NCI-H526 treated with DMSO at 0.1 percent for 48 hours (cell line): ENCODE measurements around the gene PIBF1.
"Not testable (repeated sequence)": the region's sequence is repeated elsewhere in the genome, so short reads cannot be mapped to it uniquely, and the experiment has no call there.

Experiments used
- DNase-seq: peaks from one replicate; lab custom pipeline; 2025; lab: John Stamatoyannopoulos, UW

PIBF1 gene

DNA sequence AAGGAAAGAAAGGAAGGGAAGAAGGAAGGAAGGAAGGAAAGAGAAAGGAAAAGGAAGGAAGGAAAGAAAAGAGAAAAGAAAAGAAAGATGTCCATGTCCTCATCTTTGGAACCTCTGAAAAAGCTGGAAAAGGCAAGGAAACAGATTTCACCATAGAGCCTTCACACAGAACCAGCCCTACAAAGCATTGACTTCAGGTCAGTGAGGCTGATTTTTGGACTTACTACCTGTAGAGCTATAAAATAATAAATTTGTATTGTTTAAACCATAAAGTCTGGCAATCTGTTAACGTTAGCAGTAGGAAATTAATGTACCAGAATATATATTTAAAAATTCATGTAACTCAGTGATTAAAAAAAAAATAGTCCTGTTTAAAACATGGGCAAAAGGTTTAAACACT, 130.0 kb downstream of the PIBF1 start:
- DNase-seq = no peak

GRCh38 chr13:72920097-72920496, 138.2 kb downstream of the PIBF1 start:
- no peak for DNase-seq

DNA sequence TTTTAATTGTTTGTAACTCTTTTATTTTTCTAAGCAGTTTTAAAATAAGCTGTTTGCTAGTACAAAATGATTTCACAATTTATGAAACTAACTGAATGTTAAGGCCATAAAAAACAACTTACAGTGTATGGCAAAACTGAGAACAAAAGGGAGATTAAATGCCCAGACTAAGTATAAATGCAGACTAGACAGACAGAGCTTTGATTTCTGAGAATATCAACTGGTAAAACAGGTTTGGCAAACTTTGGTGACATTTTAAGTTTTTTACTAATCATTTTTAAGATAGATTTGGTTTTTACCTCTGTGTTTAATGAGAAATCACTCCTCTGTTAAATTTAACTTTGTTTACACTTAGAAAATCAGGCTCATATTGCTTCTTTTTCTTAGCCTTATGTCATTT, 149.4 kb downstream of the PIBF1 start:
- no peak for DNase-seq

- DNase-seq = no peak
These were observed 150.3 kb downstream of the PIBF1 start for GRCh38 chr13:72932250-72932649.

DNA sequence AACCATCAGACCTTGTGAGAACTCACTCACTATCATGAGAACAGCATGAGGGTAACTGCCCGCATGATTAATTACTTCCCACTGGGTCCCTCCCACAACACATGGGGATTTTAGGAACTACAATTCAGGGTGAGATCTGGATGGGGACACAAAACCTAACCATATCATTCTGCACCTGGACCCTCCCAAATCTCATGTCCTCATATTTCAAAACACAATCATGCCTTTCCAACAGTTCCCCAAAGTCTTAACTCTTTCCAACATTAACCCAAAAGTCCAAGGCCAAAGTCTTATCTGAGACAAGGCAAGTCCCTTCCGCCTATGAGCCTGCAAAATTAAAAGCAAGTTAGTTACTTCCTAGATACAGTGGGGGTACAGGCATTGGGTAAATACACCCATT, 164.3 kb downstream of the PIBF1 start:
- not testable (repeated sequence) for DNase-seq

DNA sequence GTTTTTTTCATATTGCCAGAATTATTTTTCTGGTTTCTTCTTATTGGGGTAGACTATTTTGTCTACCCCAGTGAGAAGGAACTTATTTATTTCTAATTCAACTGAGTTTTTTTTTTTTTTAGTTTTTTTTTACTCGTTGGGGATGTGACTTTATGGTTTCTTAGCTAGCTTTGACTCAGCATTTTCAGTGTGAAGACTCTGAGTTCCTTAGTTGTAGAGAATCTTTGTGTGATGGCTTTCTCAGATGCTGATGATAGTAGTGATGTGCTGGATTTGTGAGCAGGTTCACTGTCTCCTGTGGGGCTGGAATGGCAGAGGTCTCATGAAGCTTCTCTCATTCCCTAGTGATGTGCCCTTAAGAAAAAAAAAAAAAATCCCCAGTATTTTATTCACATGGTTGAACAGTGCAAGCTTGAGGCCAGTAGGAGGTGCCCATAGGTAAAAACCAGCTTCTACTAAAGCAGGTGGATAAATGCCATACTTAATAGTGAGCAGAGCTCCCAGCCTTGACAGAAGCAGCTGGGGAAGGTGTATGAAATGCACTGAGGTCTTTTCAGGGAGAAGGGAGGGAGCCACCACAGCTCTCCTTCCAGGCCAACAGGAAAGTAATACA, 170.7 kb downstream of the PIBF1 start:
- DNase-seq = peak; percentile 35

DNA sequence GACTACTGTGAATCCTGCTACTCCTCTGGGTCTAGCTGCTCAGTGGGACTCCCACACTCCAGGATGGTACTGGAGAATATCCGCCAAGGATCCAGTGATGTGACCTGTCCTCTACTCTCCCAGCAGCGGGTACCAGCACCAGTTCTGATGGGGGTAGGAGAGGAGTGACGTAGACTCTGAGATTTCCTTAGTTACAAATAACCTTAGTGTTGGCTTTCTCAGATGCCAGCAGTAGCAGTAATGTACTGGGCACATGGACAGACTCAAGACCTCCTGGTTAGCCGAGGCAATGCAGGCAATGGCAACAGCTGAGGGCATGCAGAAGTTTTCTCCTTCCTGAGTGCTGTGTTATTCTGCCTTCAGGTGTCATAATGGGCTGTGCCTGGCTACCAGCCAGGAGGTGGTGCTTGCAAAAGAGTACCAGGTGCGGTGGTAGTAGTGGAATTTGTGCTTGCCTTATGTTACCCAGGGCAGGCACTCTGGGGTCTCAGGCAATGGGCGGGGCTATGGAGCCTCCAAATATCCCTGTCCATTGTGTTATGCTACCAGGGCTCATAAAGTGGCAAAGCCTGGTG, 171.5 kb downstream of the PIBF1 start:
- DNase-seq = no peak

DNA sequence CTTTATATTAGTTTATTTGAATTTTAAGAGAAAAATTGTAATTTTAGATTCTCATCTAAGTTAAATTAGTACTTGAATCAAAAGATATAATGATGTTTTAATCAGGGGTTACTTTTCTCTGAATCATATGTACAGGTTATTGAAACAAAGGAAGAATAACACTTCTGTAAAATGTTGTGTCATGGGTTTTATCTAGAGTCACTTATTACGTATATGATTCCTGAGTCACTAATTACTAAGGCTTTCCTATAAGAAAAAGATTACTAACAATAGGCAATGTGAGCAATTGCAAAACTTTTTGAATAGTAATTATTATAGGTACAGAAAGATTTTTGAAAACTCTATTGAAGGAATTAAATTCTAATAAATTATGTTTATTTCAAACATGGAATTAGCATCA, 177.7 kb downstream of the PIBF1 start:
- DNase-seq = no peak

GRCh38 chr13:72960114-72960513, 178.2 kb downstream of the PIBF1 start:
- no peak for DNase-seq

DNA sequence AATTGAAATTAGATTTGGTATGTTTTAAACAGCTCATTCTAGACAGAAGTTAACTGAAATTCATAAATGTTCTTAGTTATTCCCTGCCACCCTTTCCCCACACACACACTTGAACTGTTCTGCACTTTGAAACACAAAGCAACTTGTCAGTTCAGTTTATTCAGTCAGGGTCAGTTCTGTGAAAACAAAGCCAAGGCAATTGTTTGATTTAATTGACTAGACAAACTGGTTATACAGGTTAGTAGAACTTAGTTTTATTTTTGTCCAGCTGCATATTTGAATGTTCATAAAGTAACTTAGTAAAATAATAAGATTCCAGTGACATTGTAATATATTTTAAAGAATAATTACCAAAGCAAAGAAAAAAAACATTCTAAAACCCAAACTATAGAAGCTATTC, 178.6 kb downstream of the PIBF1 start:
- peak; percentile 98 for DNase-seq

- no peak for DNase-seq
These were observed 181.8 kb downstream of the PIBF1 start for GRCh38 chr13:72963762-72964161.

DNA sequence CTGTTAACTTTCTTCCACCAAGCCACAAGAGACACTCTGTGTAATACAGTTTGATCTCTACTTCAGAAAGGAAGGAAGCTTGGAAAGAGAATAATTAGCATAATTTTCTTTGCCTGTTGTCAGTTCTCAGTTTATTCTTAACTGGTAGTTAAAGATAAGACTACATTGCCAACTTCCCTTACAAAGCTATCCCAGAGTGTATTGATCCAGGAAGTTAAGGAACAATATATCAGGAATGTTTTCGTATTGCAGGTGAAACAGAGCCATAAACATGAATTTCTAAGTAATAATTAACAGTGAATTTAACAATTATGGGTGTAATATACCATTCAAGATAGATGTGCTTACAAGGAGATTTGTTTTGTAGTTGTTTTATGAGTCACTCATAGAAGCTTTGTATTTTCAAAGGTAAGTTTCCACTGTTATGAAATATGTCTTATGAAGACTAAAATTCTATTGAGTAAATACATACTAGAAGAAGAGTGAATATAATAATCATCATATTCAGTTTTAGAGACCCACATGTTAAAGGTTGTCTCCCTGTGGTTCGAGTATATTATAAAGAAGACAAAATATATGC, 188.5 kb downstream of the PIBF1 start:
- no peak for DNase-seq

DNA sequence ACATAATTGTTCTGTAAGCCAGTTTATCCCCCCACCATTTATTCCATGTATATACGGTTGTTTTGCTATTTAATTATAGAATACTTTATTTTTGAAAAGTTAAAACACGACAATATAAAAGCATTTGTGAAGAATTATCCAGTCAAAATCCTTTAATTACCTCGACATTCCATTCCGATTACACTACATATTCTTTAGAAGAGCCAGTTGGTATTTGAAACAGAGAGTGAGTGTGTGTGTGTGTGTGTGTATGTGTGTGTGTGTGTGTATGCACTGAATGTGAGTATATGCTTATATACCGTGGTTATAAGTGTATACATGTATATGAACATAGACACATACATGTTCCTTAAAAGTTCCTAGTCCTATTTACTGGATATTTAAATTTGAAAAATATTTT, 189.0 kb downstream of the PIBF1 start:
- no peak for DNase-seq

DNA sequence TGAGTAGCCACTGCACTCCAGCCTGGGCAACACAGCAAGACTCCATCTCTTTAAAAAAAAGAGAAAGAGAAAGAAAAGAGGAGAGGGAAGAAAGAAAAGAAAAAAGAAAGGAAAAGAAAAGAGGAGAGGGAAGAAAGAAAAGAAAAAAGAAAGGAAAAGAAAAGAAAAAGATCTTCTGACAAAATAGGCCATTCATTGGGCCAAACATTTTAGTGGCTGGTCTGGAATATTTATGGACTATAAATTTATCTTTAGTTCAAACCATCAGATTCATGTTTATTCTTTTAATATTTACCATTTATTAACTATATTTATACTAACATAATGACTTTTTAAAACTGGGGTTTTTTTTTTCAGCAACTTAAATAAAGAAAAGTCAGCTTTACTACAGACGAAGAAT, 191.3 kb downstream of the PIBF1 start:
- no peak for DNase-seq

DNA sequence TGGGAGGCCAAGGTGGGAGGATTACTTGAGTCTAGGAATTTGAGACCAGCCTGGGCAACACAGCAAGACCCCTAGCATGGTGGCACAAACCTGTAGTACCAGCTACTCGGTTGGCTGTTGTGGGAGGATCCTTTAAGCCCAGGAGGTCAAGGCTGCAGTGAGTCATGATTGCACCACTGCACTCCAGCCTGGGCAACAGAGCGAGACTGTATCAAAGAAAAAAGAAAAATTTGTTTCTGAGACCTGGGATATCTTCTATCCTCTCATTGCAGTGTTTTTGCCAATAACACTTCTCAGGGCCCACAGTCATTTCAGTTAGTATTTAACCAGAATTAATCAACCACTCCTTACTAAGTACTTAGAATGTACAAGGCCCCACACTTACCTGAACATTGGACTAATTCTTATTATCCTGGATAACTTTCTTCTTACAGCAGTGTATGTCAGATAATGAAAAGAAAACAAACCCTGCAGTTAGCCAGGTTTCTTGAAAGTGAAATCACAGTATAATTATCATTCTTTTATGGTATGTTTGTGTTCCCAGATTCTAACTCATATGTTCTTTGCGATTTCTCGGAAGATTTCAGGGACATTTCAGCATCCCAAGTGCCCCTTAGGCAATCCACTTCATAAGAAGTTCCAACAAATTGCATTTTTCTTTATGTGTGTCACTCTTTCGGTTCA, 201.3 kb downstream of the PIBF1 start:
- DNase-seq = no peak

GRCh38 chr13:72985610-72986009, 203.7 kb downstream of the PIBF1 start:
- DNase-seq = no peak

GRCh38 chr13:72986197-72986596, 204.3 kb downstream of the PIBF1 start:
- no peak for DNase-seq

DNA sequence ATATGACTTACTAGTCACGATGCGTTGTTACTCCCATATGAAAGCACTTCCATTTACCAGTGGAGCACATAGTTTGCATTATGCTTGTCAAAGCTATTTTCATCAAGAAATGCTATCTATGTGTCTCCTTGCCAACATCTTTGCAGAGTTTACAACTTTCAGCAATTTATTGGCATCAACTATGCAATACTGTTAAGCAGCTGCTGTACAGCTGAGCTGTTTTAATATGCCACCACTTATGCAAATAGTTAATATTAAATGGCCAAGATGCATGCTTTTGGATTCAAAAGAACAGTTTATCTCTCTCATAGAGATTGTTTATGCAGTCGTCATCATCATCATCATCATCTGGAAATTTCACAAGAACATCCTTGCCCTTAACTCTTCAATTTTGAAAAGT, 209.0 kb downstream of the PIBF1 start:
- DNase-seq = no peak

DNA sequence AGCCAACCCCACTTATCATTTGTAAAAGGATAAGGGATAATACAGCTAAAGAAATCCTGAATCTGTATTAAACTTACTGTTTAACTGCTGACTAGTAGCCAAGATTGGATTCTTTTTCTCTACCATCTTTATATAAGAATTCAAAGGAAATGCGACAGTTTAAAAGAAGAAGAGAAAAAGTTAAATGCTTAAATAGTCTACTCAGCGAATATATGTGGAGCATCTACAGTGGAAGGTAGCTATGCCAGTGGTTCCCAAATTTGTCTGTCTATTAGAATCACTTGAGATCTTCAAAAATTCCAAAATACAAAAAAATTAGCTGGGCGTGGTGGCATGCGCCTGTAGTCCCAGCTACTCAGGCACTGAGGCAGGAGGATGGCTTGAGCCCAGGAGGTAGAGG, 216.1 kb downstream of the PIBF1 start:
- DNase-seq = no peak

DNA sequence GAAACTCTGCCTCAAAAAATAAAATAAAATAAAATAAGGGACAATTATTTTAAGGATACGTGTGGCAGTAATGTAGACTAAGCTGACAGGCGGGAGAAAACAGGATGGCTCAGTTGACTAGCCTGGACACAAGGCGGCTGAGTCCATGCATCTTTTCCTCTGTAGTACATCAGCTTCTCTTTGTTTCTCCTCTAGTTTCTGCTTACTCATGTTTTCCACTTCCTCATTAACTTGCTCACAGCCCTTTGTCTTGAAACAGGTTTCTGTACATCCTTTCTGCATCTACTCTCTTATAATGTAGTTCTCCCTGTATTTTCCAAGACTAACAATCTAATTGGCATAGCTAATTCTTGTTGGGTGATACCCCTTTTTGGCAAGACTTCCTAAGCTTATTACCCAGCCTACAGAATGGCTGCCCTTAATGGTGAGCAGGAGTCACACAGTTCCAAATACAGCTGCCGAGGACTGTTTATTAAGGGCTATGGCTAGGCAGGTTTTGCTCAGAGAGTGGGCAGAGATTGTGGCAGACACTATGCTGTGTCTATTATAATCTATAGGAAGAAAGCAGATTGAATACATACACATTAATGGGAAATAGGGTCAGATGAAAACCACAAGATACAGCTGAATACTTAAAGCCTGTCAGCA, 218.2 kb downstream of the PIBF1 start:
- no peak for DNase-seq

GRCh38 chr13:73001971-73002370, 220.0 kb downstream of the PIBF1 start:
- no peak for DNase-seq

DNA sequence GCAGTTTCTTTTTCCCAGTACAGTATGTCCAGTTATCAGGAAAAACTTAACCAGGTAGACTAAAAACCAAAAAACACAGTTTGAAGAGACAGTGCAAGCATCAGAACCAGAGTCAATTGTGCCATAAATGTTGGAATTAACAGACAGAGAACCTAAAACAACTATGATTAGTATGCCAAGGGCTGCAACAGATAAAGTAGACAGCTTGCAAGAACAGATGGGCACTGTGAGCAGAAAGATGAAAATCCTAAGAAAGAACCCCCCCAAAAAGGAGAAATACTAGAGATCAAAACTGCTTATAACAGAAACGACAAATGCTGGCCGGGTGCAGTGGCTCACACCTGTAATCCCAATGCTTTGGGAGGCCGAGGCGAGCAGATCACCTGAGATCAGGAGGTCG, 229.8 kb downstream of the PIBF1 start:
- no peak for DNase-seq

GRCh38 chr13:73015805-73016204, 233.9 kb downstream of the PIBF1 start:
- DNase-seq = no peak
